ENCODE results near the gene LEF1. TPM values are rescaled to one million over a fixed set of nuclear protein-coding genes. Genes with fewer than 3 reads are reported as not detected.

LEF1 gene
- total and polyA plus RNA-seq, 9 of the 15 experiments (the other 6 are each of a cell fraction or from before 2014, with no cell fraction given), result 15.1 to 81.1 (median 29.7) TPM

- TF ChIP-seq, protein P1, sequence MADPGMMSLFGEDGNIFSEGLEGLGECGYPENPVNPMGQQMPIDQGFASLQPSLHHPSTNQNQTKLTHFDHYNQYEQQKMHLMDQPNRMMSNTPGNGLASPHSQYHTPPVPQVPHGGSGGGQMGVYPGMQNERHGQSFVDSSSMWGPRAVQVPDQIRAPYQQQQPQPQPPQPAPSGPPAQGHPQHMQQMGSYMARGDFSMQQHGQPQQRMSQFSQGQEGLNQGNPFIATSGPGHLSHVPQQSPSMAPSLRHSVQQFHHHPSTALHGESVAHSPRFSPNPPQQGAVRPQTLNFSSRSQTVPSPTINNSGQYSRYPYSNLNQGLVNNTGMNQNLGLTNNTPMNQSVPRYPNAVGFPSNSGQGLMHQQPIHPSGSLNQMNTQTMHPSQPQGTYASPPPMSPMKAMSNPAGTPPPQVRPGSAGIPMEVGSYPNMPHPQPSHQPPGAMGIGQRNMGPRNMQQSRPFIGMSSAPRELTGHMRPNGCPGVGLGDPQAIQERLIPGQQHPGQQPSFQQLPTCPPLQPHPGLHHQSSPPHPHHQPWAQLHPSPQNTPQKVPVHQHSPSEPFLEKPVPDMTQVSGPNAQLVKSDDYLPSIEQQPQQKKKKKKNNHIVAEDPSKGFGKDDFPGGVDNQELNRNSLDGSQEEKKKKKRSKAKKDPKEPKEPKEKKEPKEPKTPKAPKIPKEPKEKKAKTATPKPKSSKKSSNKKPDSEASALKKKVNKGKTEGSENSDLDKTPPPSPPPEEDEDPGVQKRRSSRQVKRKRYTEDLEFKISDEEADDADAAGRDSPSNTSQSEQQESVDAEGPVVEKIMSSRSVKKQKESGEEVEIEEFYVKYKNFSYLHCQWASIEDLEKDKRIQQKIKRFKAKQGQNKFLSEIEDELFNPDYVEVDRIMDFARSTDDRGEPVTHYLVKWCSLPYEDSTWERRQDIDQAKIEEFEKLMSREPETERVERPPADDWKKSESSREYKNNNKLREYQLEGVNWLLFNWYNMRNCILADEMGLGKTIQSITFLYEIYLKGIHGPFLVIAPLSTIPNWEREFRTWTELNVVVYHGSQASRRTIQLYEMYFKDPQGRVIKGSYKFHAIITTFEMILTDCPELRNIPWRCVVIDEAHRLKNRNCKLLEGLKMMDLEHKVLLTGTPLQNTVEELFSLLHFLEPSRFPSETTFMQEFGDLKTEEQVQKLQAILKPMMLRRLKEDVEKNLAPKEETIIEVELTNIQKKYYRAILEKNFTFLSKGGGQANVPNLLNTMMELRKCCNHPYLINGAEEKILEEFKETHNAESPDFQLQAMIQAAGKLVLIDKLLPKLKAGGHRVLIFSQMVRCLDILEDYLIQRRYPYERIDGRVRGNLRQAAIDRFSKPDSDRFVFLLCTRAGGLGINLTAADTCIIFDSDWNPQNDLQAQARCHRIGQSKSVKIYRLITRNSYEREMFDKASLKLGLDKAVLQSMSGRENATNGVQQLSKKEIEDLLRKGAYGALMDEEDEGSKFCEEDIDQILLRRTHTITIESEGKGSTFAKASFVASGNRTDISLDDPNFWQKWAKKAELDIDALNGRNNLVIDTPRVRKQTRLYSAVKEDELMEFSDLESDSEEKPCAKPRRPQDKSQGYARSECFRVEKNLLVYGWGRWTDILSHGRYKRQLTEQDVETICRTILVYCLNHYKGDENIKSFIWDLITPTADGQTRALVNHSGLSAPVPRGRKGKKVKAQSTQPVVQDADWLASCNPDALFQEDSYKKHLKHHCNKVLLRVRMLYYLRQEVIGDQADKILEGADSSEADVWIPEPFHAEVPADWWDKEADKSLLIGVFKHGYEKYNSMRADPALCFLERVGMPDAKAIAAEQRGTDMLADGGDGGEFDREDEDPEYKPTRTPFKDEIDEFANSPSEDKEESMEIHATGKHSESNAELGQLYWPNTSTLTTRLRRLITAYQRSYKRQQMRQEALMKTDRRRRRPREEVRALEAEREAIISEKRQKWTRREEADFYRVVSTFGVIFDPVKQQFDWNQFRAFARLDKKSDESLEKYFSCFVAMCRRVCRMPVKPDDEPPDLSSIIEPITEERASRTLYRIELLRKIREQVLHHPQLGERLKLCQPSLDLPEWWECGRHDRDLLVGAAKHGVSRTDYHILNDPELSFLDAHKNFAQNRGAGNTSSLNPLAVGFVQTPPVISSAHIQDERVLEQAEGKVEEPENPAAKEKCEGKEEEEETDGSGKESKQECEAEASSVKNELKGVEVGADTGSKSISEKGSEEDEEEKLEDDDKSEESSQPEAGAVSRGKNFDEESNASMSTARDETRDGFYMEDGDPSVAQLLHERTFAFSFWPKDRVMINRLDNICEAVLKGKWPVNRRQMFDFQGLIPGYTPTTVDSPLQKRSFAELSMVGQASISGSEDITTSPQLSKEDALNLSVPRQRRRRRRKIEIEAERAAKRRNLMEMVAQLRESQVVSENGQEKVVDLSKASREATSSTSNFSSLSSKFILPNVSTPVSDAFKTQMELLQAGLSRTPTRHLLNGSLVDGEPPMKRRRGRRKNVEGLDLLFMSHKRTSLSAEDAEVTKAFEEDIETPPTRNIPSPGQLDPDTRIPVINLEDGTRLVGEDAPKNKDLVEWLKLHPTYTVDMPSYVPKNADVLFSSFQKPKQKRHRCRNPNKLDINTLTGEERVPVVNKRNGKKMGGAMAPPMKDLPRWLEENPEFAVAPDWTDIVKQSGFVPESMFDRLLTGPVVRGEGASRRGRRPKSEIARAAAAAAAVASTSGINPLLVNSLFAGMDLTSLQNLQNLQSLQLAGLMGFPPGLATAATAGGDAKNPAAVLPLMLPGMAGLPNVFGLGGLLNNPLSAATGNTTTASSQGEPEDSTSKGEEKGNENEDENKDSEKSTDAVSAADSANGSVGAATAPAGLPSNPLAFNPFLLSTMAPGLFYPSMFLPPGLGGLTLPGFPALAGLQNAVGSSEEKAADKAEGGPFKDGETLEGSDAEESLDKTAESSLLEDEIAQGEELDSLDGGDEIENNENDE (IDR thresholded peaks at IDR 0.05; ENCODE audit: low read depth, low read length), result no peak
- TF ChIP-seq MAZ (CRISPR knock-in tag; conservative IDR thresholded peaks at IDR 0.05 in 1 of 2, IDR thresholded peaks at IDR 0.05 in 1 of 2) (no peak), MEF2D (tag; conservative IDR thresholded peaks at IDR 0.05; ENCODE audit: low read depth) (no peak), PHF21A (IDR thresholded peaks at IDR 0.05; ENCODE audit: borderline replicate concordance, low read depth) (no peak), CHD2 (IDR thresholded peaks at IDR 0.05; ENCODE audit: low read depth, low read length) (no peak), TAF15 (IDR thresholded peaks at IDR 0.05; ENCODE audit: low read depth, low read length) (no peak), MEIS2 (IDR thresholded peaks at IDR 0.05; ENCODE audit: partially characterized antibody) (peak; percentile 48), ZNF224 (CRISPR knock-in tag; IDR thresholded peaks at IDR 0.05) (no peak), KDM2B (CRISPR knock-in tag; IDR thresholded peaks at IDR 0.05) (no peak), RAD21 (CRISPR knock-in tag; conservative IDR thresholded peaks at IDR 0.05 in 1 of 2, IDR thresholded peaks at IDR 0.05 in 1 of 2) (no peak)
Observed at GRCh38 chr4:107999932-108000539, 168.7 kb downstream of the LEF1 start (continued).

Data from K562 (cell line).